ENCODE data around the gene KRTAP19-4.
"Not testable (repeated sequence)": the region's sequence is repeated elsewhere in the genome, so short reads cannot be mapped to it uniquely, and the experiment has no call there.

The KRTAP19-4 gene, protein sequence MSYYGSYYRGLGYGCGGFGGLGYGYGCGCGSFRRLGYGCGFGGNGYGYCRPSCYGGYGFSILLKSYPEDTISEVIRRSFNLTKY

GRCh38 chr21:30497065-30497464 is at the start of gene KRTAP19-4:
TSS of gene KRTAP19-4 (minus strand) at chr21:30497165. CDS start at chr21:30497110, 55 bp downstream.
- DNase-seq, result no peak

- DNase-seq, result no peak
These were observed 44.8 kb upstream of the KRTAP19-4 start, which contains the start of gene KRTAP19-6 for GRCh38 chr21:30541764-30542163. TSS of gene KRTAP19-6 (minus strand) at chr21:30541864. CDS start at chr21:30541833, 31 bp downstream.

DNA sequence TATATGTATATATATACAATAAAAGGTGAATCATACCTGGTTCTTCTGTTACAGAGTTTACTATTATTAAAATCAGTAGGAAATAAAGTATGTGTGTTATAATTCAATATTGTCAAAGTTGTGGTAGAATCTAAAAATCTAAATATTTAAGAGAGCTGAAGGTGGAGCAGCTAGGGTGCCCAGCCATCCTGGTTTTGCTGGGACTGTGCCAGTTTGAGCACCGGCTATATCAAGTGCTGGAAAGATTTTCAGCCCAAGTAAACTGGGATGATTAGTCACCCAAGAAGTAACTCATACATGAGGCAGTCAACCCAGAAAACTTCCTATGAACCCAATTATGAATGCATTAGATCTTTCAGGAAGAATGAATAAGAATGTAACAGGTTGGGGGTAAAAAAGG is 21.9 kb upstream of the KRTAP19-4 start:
- no peak for DNase-seq

DNA sequence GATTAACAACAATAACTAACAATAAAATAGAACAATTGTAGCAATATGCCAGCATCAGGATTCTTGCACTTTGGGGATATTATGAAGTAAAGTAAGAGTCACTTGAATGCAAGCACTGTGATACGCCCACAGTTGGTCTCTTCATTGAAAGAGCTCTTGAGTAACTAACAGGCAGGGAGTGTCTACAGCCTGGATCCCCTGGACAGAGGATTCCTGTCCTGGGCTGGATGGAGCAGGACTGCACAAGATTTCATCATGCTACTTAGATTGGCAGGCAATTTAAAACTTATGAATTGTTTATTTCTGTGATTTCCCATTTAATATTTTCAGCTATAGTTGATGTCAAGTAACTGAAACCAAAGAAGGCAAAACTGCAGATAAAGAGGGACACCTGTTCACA is 18.7 kb upstream of the KRTAP19-4 start:
- DNase-seq, result no peak

DNA sequence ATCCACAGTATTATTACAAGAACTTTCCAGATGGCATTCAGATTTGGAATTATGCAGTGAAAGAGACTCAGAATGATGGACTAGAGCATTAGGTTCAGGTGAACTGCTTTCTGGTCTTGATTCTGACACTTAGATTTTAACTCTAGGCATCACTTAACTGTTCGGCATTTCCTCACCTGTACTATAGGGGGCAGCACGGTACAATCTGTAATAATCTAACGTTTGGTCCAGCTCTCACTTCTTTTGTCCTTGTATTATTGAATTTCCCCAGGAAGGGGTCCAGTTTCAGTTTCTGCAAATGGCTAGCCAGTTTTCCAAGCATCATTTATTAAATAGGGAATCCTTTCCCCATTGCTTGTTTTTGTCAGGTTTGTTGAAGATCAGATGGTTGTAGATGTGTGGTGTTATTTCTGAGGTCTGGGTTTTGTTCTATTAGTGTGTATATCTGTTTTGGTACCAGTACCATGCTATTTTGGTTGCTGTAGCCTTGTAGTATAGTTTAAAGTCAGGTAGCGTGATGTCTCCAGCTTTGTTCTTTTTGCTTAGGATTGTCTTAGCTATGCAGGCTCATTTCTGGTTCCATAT is 8.7 kb upstream of the KRTAP19-4 start:
- DNase-seq, result not testable (repeated sequence)

- DNase-seq, result no peak
These were observed 5.1 kb upstream of the KRTAP19-4 start, which contains the start of gene KRTAP19-5 for GRCh38 chr21:30502041-30502440. TSS of gene KRTAP19-5 (minus strand) at chr21:30502141. CDS start at chr21:30502090, 51 bp downstream.

GRCh38 chr21:30491963-30492428 is 5.0 kb downstream of the KRTAP19-4 start, which contains the start of gene KRTAP19-3:
TSS of gene KRTAP19-3 (minus strand) at chr21:30492013. CDS start at chr21:30491957, 56 bp downstream.
- DNase-seq, result no peak

DNA sequence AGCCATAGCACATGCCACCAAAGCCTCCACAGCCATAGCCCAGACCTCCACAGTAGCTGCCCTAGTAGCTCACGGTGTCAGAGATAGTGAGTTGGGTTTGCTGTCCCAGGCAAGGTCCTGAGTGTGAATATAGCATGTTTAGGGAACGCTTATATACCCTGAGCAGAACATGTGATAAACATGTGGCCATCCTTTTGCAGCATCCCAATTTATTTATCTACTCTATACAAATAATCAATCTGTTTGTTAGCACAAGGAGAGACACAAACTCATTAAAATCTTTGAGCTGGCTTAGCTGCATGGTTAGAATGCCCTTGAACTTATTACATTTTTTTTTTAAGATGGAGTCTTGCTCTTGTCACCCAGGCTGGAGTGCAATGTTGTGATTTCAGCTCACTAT is 9.6 kb downstream of the KRTAP19-4 start, which contains the start of gene KRTAP19-2:
Gene KRTAP19-2 (minus strand): TSS at position 101 of the 400 bp plus-strand sequence. CDS start 88 bp downstream, at position 13.
- DNase-seq, result no peak

DNA sequence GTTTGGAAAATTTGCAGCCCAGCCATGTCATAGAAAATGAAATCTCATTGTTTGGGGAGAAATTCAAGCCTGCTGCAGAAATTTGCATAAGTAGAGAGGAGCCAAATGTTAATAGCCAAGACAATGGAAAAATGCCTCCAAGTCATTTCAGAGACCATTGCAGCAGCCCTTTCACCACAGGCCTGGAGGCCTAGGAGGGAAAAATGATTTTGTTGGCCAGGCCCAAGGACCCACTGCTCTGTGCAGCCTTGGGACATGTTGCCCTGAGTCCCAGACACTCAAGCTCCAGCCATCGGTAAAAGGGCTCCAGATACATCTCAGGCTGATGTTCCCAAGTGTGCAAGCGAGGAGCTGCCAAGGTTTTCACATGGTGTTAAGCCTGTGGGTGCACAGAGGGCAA is 10.8 kb downstream of the KRTAP19-4 start:
- no peak for DNase-seq

DNA sequence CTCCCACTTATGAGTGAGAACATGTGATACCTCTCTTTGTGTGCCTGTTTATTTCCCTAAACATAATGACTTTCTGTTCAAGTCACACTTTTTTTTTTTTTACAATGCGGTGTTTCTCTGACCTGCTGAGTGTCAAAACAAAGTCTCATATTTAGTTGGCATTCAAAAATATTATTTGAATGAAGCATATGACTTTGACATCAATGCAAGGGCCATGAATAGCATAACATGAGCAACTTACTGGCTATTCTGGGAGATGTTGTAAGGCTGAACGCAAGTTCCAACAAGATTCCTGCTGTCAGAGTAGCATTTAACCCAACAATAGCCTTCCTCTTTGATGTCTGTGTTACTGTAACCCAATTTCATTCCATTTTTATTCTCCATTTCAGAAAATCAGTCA is 14.8 kb downstream of the KRTAP19-4 start:
- DNase-seq, result no peak

DNA sequence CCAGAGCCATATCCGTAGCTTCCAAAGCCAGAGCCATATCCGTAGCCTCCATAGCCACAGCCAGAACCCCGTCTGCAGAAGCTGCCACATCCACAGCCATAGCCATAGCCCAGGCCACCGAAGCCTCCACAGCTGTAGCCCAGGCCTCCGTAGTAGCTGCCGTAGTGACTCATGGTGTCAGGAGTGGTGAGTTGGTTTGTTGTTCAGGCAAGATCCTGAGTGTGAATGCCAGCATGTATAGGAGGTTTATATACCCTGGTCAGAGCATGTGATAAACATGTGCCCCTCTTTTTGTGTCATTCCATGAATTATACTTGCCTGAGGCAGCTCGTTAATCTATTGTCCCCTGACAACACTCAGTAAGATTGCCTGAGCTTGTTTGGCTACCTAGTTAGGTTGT is 16.8 kb downstream of the KRTAP19-4 start, which contains the start of gene KRTAP19-1:
Gene KRTAP19-1 (minus strand): TSS at position 223 of the 400 bp plus-strand sequence. CDS start 50 bp downstream, at position 173.
- no peak for DNase-seq

DNA sequence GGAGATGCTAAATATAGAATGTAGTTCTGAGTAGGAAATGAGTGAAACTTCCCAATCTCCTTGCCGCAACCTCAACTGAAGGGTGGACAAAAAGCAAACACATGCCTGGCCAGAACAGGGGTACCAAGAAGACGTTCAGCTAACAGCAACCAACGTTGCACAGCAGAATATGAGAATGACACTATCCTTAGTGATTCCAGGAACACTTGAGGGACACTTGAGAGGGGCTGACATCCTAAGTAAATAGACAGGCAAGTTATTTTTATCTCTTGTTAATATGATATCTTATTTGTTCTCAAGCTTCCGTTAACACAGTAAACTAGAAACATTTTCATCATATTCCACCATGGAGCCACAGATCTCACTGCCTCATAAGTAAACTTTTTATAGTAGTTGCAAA is 17.7 kb downstream of the KRTAP19-4 start:
- DNase-seq, result no peak

GRCh38 chr21:30478004-30478403 is 19.0 kb downstream of the KRTAP19-4 start:
- DNase-seq, result no peak

DNA sequence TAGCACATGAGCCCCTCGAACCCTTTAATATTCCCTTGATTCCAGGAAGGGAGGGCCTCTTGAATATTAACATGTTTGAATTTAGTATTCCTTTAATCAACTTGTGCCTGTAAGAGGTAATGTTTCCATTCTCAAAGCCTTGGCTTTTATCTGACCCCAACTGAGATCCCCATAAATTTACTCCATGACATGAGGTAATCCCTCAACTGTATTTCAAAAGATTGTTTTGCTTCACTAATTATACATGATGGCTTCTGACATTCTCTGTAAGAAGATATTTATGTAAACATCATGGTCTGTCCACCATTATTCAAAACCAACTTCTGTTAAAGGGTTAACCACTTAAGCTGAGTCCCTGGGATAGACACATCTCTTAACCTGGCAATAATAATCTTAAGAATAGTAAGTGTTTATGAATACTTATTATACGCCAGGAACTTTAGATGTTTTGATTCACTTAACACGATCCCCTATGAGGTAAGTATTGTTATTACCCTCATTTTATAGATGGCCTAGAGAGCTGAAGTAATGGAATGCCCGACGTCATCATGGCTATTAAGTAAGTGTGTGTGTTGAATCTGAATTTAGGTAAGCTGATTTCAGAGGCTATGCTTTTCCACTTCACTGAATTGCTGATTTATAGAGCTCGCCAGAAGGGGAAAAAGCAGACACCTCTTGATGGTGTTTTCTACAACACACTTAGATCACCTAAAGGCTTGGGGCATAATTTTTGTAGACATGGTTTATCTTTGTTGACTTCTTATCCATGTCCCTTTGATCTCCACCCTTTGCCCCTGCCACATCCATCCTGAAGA is 27.9 kb downstream of the KRTAP19-4 start:
- DNase-seq, result no peak

GRCh38 chr21:30463713-30464112 is 33.3 kb downstream of the KRTAP19-4 start:
- no peak for DNase-seq

GRCh38 chr21:30448514-30448913 is 48.5 kb downstream of the KRTAP19-4 start:
- DNase-seq, result no peak

DNA sequence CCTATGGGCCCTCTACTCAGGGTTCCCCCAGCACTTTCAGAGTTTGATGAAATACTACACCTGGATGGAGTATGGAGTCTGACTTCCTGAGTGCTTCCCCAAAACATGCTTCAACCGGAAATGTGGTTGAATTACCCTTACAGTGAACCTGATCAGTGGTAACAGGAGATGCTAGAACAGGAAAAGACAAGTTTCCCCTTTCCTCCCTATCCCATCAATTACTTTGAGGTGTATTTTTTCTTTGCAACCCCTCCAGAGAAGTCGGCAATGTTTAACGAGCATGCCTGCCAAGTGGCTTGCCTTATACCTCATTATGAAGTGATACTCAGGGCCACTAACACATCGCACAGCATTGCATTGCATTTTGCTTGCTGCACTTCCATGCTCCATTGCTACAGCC is 49.9 kb downstream of the KRTAP19-4 start:
- no peak for DNase-seq

Data from SIG-M5 (cell line).